Brain pericyte (primary cell): ENCODE results near the gene LOXL3.

Source experiments
- DNase-seq: peaks from one replicate; pipeline ENCODE4 v3.0.0-alpha.2; 2012; ENCODE audit warnings: low read depth, low spot score

LOXL3 gene

GRCh38 chr2:74551942-74552913 lies 1.5 kb downstream of the LOXL3 start:
- no peak for DNase-seq

- DNase-seq = no peak
These were observed 2.2 kb downstream of the LOXL3 start for GRCh38 chr2:74551530-74551929.

- DNase-seq = no peak
These were observed 3.5 kb downstream of the LOXL3 start for GRCh38 chr2:74550231-74550630.

GRCh38 chr2:74548900-74549826 lies 4.6 kb downstream of the LOXL3 start:
- DNase-seq = no peak

- no peak for DNase-seq
These were observed 5.3 kb downstream of the LOXL3 start for GRCh38 chr2:74548285-74548899.

- DNase-seq = no peak
These were observed 7.7 kb downstream of the LOXL3 start for GRCh38 chr2:74546004-74546403.

GRCh38 chr2:74544634-74545033 lies 9.1 kb downstream of the LOXL3 start:
- no peak for DNase-seq

- no peak for DNase-seq
These were observed 10.8 kb downstream of the LOXL3 start for GRCh38 chr2:74542978-74543377.

GRCh38 chr2:74540291-74540690 lies 13.5 kb downstream of the LOXL3 start:
- no peak for DNase-seq

GRCh38 chr2:74538881-74539339 lies 14.8 kb downstream of the LOXL3 start:
- no peak for DNase-seq

GRCh38 chr2:74537140-74537539 lies 16.6 kb downstream of the LOXL3 start:
- DNase-seq = no peak

- no peak for DNase-seq
These were observed 17.4 kb downstream of the LOXL3 start for GRCh38 chr2:74536166-74536950.

GRCh38 chr2:74535440-74535965 lies 18.2 kb downstream of the LOXL3 start:
- DNase-seq = no peak

- DNase-seq = no peak
These were observed 19.3 kb downstream of the LOXL3 start for GRCh38 chr2:74534411-74534810.

GRCh38 chr2:74533464-74533863 lies 20.3 kb downstream of the LOXL3 start:
- no peak for DNase-seq

- DNase-seq = no peak
These were observed 21.5 kb downstream of the LOXL3 start for GRCh38 chr2:74532222-74532621.

- DNase-seq = no peak
These were observed 22.1 kb downstream of the LOXL3 start for GRCh38 chr2:74531666-74532065.

- DNase-seq = no peak
These were observed 23.2 kb downstream of the LOXL3 start for GRCh38 chr2:74530239-74531187.
